Chondrocyte (in vitro differentiated cells): ENCODE results near the gene RAB8B. TPM values are rescaled to one million over a fixed set of nuclear protein-coding genes. Genes with fewer than 3 reads are reported as not detected.

ENCODE experiments used
- DNase-seq: peaks from one replicate; pipeline ENCODE4 v3.0.0; 2021; ENCODE audit warnings: mixed read lengths, low spot score
- H3K27ac Mint-ChIP-seq: one replicate; pipeline ENCODE4 v1.8.0; 2021; ENCODE audit warnings: mild to moderate bottlenecking, moderate library complexity, mixed read lengths; ENCODE audit not compliant: unreplicated experiment
- H3K27me3 Mint-ChIP-seq: 2 replicates; pipeline ENCODE4 v1.8.0; 2021; ENCODE audit warnings: low read depth, mixed read lengths
- H3K36me3 Mint-ChIP-seq: 2 replicates; pipeline ENCODE4 v1.8.0; 2021; ENCODE audit warnings: low read depth, mixed read lengths
- H3K4me1 Mint-ChIP-seq: 2 replicates; pipeline ENCODE4 v1.8.0; 2021; ENCODE audit warnings: low read depth, mild to moderate bottlenecking, mixed read lengths
- H3K4me3 Mint-ChIP-seq: one replicate; pipeline ENCODE4 v1.8.0; 2021; ENCODE audit warnings: mild to moderate bottlenecking, moderate library complexity, mixed read lengths; ENCODE audit not compliant: unreplicated experiment
- H3K9me3 Mint-ChIP-seq: 2 replicates; pipeline ENCODE4 v1.8.0; 2021; ENCODE audit warnings: low read depth, mixed read lengths
- CTCF ChIP-seq: fragments of 200-600 bp; sonication (generic); IDR thresholded peaks from 2 replicates; pipeline ENCODE4 v1.5.0; 2021; ENCODE audit warnings: antibody characterized with exemption, mild to moderate bottlenecking, moderate library complexity
- total RNA-seq: library from RNA; stranded (reverse); gene quantifications from 3 replicates; pipeline ENCODE4 v1.2.1, GENCODE V29; 2021

RAB8B gene
- total RNA-seq, 1 donor from 2014 or later: 34.8 TPM

- TF ChIP-seq CTCF: no peak
- Mint-ChIP-seq H3K27me3 (no peaks in the 10 kb centered on the region), H3K27ac (no peak overlapping the region), H3K36me3 (no peaks in the 10 kb centered on the region), H3K9me3 (no peaks in the 10 kb centered on the region), H3K4me1 (peaks cover 63% of the 10 kb centered on the region), H3K4me3 (no peak overlapping the region)
- no peak for DNase-seq
These were observed 3.3 kb downstream of the RAB8B start for GRCh38 chr15:63192619-63193206.

- Mint-ChIP-seq H3K27ac (no peak overlapping the region), H3K4me3 (no peak overlapping the region)
These were observed 4.9 kb downstream of the RAB8B start for GRCh38 chr15:63194302-63194701.

GRCh38 chr15:63194880-63195568, 5.6 kb downstream of the RAB8B start:
- Mint-ChIP-seq H3K27ac (no peak overlapping the region), H3K4me1 (peaks cover 55% of the 10 kb centered on the region), H3K9me3 (no peaks in the 10 kb centered on the region), H3K36me3 (no peaks in the 10 kb centered on the region), H3K27me3 (no peaks in the 10 kb centered on the region), H3K4me3 (no peak overlapping the region)
- TF ChIP-seq CTCF: no peak
- no peak for DNase-seq

More at GRCh38 chr15:63194302-63194701, 4.9 kb downstream of the RAB8B start:
- Mint-ChIP-seq H3K4me1 (peaks cover 55% of the 10 kb centered on the region), H3K36me3 (no peaks in the 10 kb centered on the region), H3K9me3 (no peaks in the 10 kb centered on the region), H3K27me3 (no peaks in the 10 kb centered on the region)
- TF ChIP-seq CTCF: no peak
- no peak for DNase-seq

- Mint-ChIP-seq H3K9me3 (no peaks in the 10 kb centered on the region), H3K36me3 (no peaks in the 10 kb centered on the region), H3K27ac (no peak overlapping the region), H3K4me1 (peaks cover 50% of the 10 kb centered on the region), H3K4me3 (no peak overlapping the region), H3K27me3 (no peaks in the 10 kb centered on the region)
- no peak for TF ChIP-seq CTCF
- no peak for DNase-seq
These were observed 6.2 kb downstream of the RAB8B start for GRCh38 chr15:63195569-63196015.

GRCh38 chr15:63196842-63197241, 7.4 kb downstream of the RAB8B start:
- no peak for TF ChIP-seq CTCF
- Mint-ChIP-seq H3K27ac (no peak overlapping the region), H3K9me3 (no peaks in the 10 kb centered on the region), H3K36me3 (no peaks in the 10 kb centered on the region), H3K4me3 (no peak overlapping the region), H3K4me1 (peaks cover 43% of the 10 kb centered on the region), H3K27me3 (no peaks in the 10 kb centered on the region)
- DNase-seq: no peak
